Measurements from ENCODE around the gene SLC25A23. TPM values are rescaled to one million over a fixed set of nuclear protein-coding genes. Genes with fewer than 3 reads are reported as not detected.

SLC25A23 gene
- 25.1 and 31.4 TPM in 2 replicates for total RNA-seq

GRCh38 chr19:6459262-6460098 is at the start of gene SLC25A23:
Gene SLC25A23, minus strand, starts transcription at chr19:6459792. Its CDS starts 164 bp downstream, at chr19:6459628.

GRCh38 chr19:6501740-6502648 is 42.4 kb upstream of the SLC25A23 start, which contains the start of gene TUBB4A:
Gene TUBB4A, minus strand, starts transcription at chr19:6502309. Its CDS starts 97 bp downstream, at chr19:6502212.

GRCh38 chr19:6481541-6482342 is 22.1 kb upstream of the SLC25A23 start, which contains the start of gene DENND1C:
Gene DENND1C, minus strand, starts transcription at chr19:6481787. Its CDS starts 92 bp downstream, at chr19:6481695.

GRCh38 chr19:6464070-6464873 is 4.7 kb upstream of the SLC25A23 start, which contains the start of gene CRB3:
Gene CRB3, plus strand, starts transcription at chr19:6464271. Its CDS starts 431 bp downstream, at chr19:6464702.

GRCh38 chr19:6433663-6434062 is 25.9 kb downstream of the SLC25A23 start, which contains the start of gene SLC25A41:
Gene SLC25A41, minus strand, starts transcription at chr19:6433763. Its CDS starts 70 bp downstream, at chr19:6433693.

GRCh38 chr19:6424195-6424938 is 35.2 kb downstream of the SLC25A23 start, which contains the start of gene KHSRP:
Gene KHSRP, minus strand, starts transcription at chr19:6424811. Its CDS starts 110 bp downstream, at chr19:6424701.

GRCh38 chr19:6393074-6393982 is 66.3 kb downstream of the SLC25A23 start, which contains the start of gene GTF2F1:
Gene GTF2F1, minus strand, starts transcription at chr19:6393164. Its CDS starts 169 bp downstream, at chr19:6392995.

Other genes starting within 250 kb of the SLC25A23 start
- gene MLLT1, start 179.8 kb downstream of the SLC25A23 start, total RNA-seq = 21.4 and 23.0 TPM in 2 replicates
- gene ACER1, start 126.2 kb downstream of the SLC25A23 start, total RNA-seq = 0.15 TPM in 1 of 2 replicates, not detected in the other
- gene CLPP, start 98.3 kb downstream of the SLC25A23 start, total RNA-seq = 248 and 253 TPM in 2 replicates
- gene ALKBH7, start 87.0 kb downstream of the SLC25A23 start, total RNA-seq = 67.5 and 68.1 TPM in 2 replicates
- gene PSPN, start 83.9 kb downstream of the SLC25A23 start, total RNA-seq = 0.45 and 0.84 TPM in 2 replicates
- 35.7 and 44.4 TPM in 2 replicates for gene GTF2F1, start 66.6 kb downstream of the SLC25A23 start, total RNA-seq
- 188 and 200 TPM in 2 replicates for gene KHSRP, start 35.0 kb downstream of the SLC25A23 start, total RNA-seq
- gene SLC25A41, start 26.0 kb downstream of the SLC25A23 start, total RNA-seq = not detected in 2 replicates
- not detected in 2 replicates for gene CRB3, start 4.5 kb upstream of the SLC25A23 start, total RNA-seq
- gene DENND1C, start 22.0 kb upstream of the SLC25A23 start, total RNA-seq = not detected in 2 replicates
- not detected in 2 replicates for gene TUBB4A, start 42.5 kb upstream of the SLC25A23 start, total RNA-seq
- gene TNFSF9, start 71.2 kb upstream of the SLC25A23 start, total RNA-seq = 0.67 and 0.74 TPM in 2 replicates
- gene CD70, start 131.4 kb upstream of the SLC25A23 start, total RNA-seq = not detected in 2 replicates
- gene TNFSF14, start 210.4 kb upstream of the SLC25A23 start, total RNA-seq = not detected in 2 replicates